HG03135 (cell line): ENCODE results near the gene SEMA4F.
A peak's percentile ranks its signal among the peaks of the same experiment; 100 is the strongest.

Experiments
- ATAC-seq: cut with Tn5 transposase; IDR thresholded peaks from one replicate; pipeline ENCODE4 v1.9.1; 2021; ENCODE audit warnings: mild to moderate bottlenecking, moderate library complexity; ENCODE audit not compliant: unreplicated experiment

Gene SEMA4F

GRCh38 chr2:74658516-74658915, 4.5 kb downstream of the SEMA4F start:
- no peak for ATAC-seq

GRCh38 chr2:74659462-74659861, 5.4 kb downstream of the SEMA4F start:
- no peak for ATAC-seq

DNA sequence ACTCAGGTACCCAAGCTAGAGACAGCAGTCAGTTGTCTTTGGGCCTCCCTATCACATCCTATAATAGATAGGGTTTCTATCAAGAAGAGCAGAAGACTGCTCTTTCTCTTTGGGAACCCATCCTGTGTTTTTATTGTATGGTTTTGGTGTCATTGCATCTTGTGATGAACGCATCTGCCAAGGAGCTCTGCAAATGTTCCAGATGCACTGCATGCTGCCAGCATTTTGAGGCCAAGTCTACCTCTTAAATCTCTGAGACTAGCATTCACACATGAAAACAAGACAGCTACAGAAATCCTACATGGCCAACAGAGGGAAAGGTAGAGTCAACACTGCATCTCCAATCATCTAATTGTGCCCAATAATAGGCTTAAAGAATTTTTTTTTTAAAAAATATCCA, 14.0 kb downstream of the SEMA4F start:
- ATAC-seq = no peak

GRCh38 chr2:74670263-74670662, 16.2 kb downstream of the SEMA4F start:
- no peak for ATAC-seq

- ATAC-seq = no peak
These were observed 17.4 kb downstream of the SEMA4F start for GRCh38 chr2:74671479-74671878.

GRCh38 chr2:74673826-74674528, 19.9 kb downstream of the SEMA4F start:
- no peak for ATAC-seq

DNA sequence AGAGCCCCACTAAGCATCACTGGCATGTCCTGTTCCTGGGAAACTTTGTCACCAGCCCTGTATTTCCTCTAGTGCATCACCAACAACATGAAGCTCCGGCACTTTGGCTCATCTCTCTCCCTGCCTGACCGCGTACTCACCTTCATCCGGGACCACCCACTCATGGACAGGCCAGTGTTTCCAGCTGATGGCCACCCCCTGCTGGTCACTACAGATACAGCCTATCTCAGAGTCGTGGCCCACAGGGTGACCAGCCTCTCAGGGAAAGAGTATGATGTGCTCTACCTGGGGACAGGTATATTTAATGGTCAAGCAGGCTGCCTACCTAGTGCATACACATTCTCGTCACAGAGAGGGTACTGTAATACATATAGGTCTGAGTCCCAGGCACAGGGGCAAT, 21.0 kb downstream of the SEMA4F start:
- no peak for ATAC-seq

DNA sequence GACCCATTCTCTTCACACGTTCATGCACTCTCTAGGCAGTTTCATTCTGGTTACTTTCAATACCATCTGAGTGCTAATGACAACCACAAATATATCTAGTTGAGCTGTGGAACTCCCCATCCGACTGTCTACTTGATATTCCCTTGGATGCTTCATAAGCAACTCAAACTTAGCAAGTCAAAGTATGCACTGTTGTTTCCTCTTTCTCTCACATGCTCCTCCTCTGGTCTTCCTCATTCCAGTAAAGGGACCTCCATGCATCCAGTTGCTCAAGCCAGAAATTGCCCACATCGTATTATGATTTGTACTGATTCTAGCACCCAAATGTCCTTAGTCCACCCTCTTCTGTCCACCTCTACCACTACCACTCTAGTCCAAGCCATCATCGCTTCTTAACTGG, 22.3 kb downstream of the SEMA4F start:
- no peak for ATAC-seq

GRCh38 chr2:74679615-74680014, 25.6 kb downstream of the SEMA4F start:
- no peak for ATAC-seq

DNA sequence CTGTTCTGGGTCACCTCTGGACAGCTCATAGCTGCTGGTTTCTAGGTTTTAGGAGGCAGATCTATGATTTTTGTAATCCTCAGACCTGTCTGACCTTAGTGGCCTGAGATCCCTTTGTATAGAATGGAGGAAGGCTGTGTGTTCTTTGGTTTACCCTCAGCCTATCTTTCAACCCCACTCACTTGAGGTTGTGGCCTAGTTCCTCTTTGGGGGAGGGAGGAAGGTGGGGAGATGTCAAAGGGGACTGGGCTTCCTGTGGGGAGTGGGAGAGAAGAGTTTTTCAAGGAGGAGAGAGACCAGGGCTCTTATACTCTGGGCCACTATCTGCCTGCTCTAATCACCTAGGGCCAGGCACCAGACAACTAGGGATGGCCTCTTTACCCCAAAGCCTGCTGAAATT, 28.5 kb downstream of the SEMA4F start:
- no peak for ATAC-seq

GRCh38 chr2:74685408-74685807, 31.4 kb downstream of the SEMA4F start:
- no peak for ATAC-seq

DNA sequence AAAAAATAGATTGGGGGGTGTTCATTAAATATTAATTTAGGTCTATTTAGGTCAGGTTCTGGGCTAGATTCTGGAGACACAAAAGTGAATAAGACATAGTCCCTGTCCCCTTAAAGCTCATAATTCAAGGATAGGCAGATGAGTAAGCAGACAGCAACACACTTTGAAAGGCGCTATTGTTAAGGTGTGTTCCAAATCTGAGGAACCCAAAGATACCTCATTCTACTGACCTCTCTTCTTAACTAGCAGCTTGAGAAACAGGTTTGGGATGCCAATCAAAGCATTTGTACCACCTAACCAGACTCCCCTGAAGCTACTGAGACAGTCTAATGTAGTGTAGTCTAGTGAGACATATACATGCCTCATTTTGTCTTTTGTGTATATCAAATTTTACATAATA, 34.8 kb downstream of the SEMA4F start:
- no peak for ATAC-seq

DNA sequence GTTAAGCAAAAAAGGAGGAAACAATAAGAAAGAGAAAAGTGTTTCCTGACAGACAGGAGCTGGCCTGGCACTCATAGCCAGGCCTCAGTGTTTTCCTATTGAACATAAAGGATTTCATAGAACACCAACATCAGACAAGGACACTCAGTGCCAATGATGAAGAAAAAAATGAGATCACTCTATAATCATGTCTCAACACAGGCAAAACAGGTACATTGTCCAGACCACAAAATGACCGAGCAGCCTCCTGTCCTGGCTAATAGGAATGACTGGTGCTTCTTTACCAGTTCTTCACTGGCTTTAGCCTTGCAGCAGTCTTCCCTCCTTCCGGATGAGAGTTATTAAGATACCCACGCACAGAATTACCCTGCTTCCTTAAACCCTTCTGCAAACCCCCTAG, 35.6 kb downstream of the SEMA4F start:
- no peak for ATAC-seq

- ATAC-seq = peak; percentile 74
These were observed 36.5 kb downstream of the SEMA4F start for GRCh38 chr2:74690571-74690970.

DNA sequence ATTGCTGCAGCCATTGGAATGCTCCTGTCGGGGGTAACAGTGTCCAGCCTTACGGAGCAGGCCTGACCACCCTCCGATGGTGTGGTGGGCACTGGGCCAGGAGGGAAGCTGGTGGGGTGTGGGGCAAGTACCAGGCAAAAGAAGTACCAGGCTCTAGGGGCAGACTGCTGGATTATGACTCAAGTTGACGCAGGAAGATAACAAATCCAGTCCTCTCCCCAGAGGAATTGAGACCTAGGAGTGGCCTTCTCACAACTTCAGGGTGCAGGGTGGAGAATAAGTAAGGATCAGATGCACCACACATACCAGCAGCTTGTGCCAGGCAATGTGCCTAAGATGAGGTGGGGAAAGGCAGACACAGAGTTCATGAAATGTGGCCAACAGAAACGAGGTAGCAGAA, 37.9 kb downstream of the SEMA4F start:
- ATAC-seq = no peak

DNA sequence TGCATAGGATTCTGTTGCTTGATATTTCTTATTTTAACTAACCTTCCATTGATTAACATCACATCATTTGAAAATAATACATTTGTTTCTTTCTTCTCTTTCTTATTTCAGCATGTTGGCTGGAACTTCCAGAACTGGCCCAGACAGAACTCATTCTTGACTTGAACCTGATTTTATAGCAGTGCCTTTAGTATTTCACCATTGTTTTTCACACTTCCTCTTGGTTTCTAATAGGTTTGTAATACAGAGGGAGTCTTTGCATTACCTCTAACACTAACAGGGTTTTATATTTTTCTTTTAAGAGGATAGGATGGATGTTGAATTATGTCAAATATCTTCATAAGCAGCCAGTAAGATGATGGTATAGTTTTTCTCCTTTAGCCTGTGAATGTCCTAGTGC, 39.2 kb downstream of the SEMA4F start:
- no peak for ATAC-seq

GRCh38 chr2:74693668-74694067, 39.6 kb downstream of the SEMA4F start:
- ATAC-seq = no peak

- ATAC-seq = no peak
These were observed 40.2 kb downstream of the SEMA4F start for GRCh38 chr2:74694281-74694680.

- ATAC-seq = no peak
These were observed 41.6 kb downstream of the SEMA4F start for GRCh38 chr2:74695663-74696062.

- no peak for ATAC-seq
These were observed 42.8 kb downstream of the SEMA4F start for GRCh38 chr2:74696829-74697228.

DNA sequence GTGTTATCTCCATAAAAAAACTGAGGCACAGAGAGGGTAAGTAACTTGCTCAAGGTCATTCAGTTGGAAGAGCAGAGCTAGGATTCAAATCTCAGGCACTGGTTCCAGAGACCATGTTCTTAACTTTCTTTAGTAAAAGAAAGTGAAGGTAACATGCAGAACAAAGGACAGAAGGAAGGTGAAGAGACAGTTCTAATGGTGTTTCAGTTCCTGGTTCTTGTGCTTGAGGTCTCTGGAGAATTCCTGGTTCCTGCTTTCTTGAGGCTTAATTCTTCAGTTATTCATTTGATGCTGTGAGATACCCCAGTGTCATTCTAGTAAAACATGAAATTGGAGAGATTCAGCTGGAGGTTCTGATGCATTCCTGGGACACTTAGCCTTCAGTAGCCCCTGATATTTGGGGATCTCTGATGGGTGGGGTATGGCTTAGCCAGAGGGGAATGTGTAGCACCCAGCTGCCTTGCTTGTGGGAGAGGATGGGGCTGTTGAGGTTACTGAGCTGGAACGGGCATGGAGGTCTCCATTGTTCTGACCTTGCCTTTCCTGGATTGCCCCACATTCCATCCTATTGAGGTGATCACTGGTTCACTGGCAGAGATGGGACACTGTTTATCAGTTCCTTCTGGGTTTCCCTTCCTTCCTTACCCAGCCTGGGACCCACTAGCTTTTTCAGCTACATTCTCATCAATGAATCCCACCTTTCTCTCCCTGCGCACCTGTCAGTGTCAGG, 46.8 kb downstream of the SEMA4F start:
- ATAC-seq = no peak

DNA sequence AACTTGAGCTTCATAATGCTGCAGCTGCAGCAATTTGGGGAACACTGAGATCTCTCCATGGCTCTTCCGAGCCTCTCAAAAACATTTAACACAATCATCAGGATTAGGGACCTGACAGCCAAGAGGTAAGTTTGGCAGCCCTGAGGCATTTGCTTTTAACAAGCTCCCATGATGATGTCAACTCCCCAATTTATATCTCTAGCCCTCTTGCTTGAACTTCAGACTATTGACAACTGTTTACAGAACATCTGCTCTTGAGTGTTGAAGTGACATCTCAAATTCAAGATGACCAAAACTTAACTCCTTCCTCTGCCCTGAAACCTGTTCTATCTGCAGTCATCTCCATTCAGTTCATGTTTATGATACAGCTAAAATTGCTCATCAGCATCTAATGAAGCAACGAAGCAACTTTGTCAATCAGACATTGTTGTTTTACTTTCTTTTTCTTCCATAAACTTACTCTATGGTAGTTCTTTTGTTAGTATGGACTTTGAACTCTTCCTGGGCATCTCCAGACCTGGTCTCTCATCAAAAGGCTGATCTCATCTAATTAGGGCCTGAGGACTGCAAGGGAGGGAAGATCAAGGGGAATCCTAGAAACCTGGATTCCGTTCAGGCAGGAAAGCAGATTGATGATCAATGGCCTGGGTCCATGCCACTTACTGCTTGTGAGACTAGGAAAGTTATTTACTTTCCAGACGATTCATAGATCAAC, 48.1 kb downstream of the SEMA4F start:
- no peak for ATAC-seq
